ENCODE measurements around the gene TBC1D10A.

The TBC1D10A gene

DNA sequence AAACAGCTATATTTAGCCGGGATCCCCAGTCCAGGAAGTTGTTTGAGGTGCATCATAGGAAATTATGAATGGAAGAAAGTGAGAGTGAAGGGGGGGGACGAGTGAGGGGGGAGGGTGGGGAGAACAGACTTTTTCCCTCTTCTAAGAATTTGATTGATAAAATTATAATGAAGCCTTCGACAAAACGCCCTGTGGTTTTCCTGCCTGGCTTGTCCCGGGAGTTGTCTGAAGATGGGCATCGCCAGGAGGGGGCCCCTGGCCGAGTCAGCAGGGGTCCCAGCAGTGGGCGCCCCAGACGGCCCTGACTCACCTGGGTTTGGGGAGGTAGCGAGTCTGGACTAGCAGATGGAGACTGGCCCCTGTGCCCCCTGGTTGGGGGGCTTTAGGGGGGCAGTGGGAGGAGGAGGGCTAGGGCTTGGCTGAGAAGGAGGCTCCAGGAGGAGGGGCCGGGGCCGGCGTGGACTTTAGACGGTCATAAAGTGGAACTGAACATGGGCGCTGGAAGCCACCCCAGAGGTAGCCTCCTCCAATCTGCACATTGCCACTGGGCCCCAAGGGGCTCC lies 79.8 kb downstream of the TBC1D10A start:
- TF ChIP-seq MYC (IDR thresholded peaks at IDR 0.05; ENCODE audit: low read depth, low read length) (no peak), POLR2A (IDR thresholded peaks at IDR 0.05; ENCODE audit: extremely low read depth, insufficient read length) (no peak), MAX (IDR thresholded peaks at IDR 0.05; ENCODE audit: low read depth, low read length) (no peak)
- TF ChIP-seq, protein P1, sequence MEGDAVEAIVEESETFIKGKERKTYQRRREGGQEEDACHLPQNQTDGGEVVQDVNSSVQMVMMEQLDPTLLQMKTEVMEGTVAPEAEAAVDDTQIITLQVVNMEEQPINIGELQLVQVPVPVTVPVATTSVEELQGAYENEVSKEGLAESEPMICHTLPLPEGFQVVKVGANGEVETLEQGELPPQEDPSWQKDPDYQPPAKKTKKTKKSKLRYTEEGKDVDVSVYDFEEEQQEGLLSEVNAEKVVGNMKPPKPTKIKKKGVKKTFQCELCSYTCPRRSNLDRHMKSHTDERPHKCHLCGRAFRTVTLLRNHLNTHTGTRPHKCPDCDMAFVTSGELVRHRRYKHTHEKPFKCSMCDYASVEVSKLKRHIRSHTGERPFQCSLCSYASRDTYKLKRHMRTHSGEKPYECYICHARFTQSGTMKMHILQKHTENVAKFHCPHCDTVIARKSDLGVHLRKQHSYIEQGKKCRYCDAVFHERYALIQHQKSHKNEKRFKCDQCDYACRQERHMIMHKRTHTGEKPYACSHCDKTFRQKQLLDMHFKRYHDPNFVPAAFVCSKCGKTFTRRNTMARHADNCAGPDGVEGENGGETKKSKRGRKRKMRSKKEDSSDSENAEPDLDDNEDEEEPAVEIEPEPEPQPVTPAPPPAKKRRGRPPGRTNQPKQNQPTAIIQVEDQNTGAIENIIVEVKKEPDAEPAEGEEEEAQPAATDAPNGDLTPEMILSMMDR (IDR thresholded peaks at IDR 0.05; ENCODE audit: low read depth, low read length), result no peak
- DNase-seq (ENCODE audit: low read depth), result no peak
- H3K4me3 ChIP-seq (ENCODE audit: low read depth, low read length), result no peak overlapping the region

DNA sequence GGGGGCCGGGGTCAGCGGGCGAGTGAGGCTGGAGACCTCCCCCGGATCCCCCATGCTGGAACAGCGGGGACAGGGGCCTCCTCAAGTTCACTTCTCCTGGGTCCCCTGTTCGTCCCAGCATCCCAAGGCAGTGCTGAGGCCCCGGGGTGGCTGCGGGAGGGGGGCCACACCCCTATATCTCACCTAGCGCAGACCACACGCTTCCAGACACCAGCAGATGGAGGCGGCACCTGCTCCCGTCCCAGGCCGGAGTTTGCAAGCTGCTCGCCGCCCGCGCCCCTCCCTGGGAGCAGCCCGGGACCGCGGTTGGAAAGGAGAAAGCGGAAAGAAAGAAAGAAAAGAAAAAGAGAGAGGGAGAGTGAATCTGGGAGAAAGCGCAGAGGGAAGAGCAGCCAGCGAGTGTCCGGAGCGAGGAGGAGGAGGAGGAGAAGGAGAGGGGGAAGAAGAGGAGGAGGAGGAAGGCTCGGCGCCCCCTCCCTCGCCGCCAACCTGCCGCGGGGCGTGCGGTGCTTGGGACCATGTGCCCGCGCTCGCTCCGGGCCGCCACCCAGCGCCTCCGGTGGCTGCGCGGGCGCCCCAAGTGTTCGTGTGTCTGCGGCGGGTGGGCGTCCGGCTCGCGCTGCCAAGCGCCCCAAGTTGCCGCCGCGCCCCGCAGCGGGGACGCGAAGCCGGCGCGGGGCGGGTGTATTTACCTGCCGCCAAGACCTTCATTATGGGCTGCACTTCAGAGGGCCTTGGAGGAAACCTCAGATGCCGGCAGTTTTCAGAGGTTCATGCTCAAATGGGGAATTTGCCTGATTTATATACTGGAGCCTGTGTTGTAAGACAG lies 80.5 kb downstream of the TBC1D10A start, which contains the start of gene LIF:
LIF (minus strand) TSS at position 775 of the 829 bp plus-strand sequence; CDS start at position 711, 64 bp downstream.
- TF ChIP-seq POLR2A (IDR thresholded peaks at IDR 0.05; ENCODE audit: extremely low read depth, insufficient read length) (no peak), MAX (IDR thresholded peaks at IDR 0.05; ENCODE audit: low read depth, low read length) (no peak), MYC (IDR thresholded peaks at IDR 0.05; ENCODE audit: low read depth, low read length) (no peak)
- TF ChIP-seq, protein P1 (IDR thresholded peaks at IDR 0.05; ENCODE audit: low read depth, low read length), result no peak
- H3K4me3 ChIP-seq (ENCODE audit: low read depth, low read length), result no peak within 1 kb of the TSS
- DNase-seq (ENCODE audit: low read depth), result no peak

- H3K4me3 ChIP-seq (ENCODE audit: low read depth, low read length), result no peak overlapping the region
- TF ChIP-seq POLR2A (IDR thresholded peaks at IDR 0.05; ENCODE audit: extremely low read depth, insufficient read length), result no peak
- no peak for TF ChIP-seq MYC (IDR thresholded peaks at IDR 0.05; ENCODE audit: low read depth, low read length)
- TF ChIP-seq, protein P1 (IDR thresholded peaks at IDR 0.05; ENCODE audit: low read depth, low read length), result no peak
- TF ChIP-seq MAX (IDR thresholded peaks at IDR 0.05; ENCODE audit: low read depth, low read length), result no peak
- no peak for DNase-seq (ENCODE audit: low read depth)
Observed at GRCh38 chr22:30245181-30245984, 81.4 kb downstream of the TBC1D10A start.

GRCh38 chr22:30244641-30245040 lies 82.1 kb downstream of the TBC1D10A start:
- DNase-seq (ENCODE audit: low read depth), result no peak
- no peak for TF ChIP-seq MAX (IDR thresholded peaks at IDR 0.05; ENCODE audit: low read depth, low read length)
- no peak for TF ChIP-seq POLR2A (IDR thresholded peaks at IDR 0.05; ENCODE audit: extremely low read depth, insufficient read length)
- TF ChIP-seq, protein P1 (IDR thresholded peaks at IDR 0.05; ENCODE audit: low read depth, low read length), result no peak
- TF ChIP-seq MYC (IDR thresholded peaks at IDR 0.05; ENCODE audit: low read depth, low read length), result no peak

GRCh38 chr22:30244066-30244465 lies 82.7 kb downstream of the TBC1D10A start:
- no peak for TF ChIP-seq MAX (IDR thresholded peaks at IDR 0.05; ENCODE audit: low read depth, low read length)
- no peak for TF ChIP-seq POLR2A (IDR thresholded peaks at IDR 0.05; ENCODE audit: extremely low read depth, insufficient read length)
- TF ChIP-seq, protein P1 (IDR thresholded peaks at IDR 0.05; ENCODE audit: low read depth, low read length), result no peak
- TF ChIP-seq MYC (IDR thresholded peaks at IDR 0.05; ENCODE audit: low read depth, low read length), result no peak
- no peak for DNase-seq (ENCODE audit: low read depth)
- no peak overlapping the region for H3K4me3 ChIP-seq (ENCODE audit: low read depth, low read length)

More at GRCh38 chr22:30244641-30245040, 82.1 kb downstream of the TBC1D10A start:
- no peak overlapping the region for H3K4me3 ChIP-seq (ENCODE audit: low read depth, low read length)
